PC-3 (cell line): ENCODE measurements around the gene NENF. TPM values are rescaled to one million over a fixed set of nuclear protein-coding genes. Genes with fewer than 3 reads are reported as not detected.

Experiments
- ATAC-seq: fragments of 200-7000 bp; cut with Tn5 transposase; 2 replicates; pipeline ENCODE4 v1.9.1; 2020; ENCODE audit warnings: mild to moderate bottlenecking, moderate library complexity
- BruUV-seq: library from RNA; stranded (reverse); fragments of 400-500 nt; replicated peaks from 2 replicates; lab custom pipeline; 2021; lab: Mats Ljungman, UMichigan
- CTCF ChIA-PET: fragments of 300-600 bp; sonication (Branson Sonifier 250); formaldehyde crosslinking; loops from one replicate; lab custom pipeline; 2022; ENCODE audit warnings: antibody characterized with exemption; lab: Charles Lee
- POLR2A ChIA-PET: fragments of 300-600 bp; sonication (Branson Sonifier 250); formaldehyde crosslinking; loops from one replicate; lab custom pipeline; 2022; ENCODE audit warnings: antibody characterized with exemption; ENCODE audit not compliant: unreplicated experiment; lab: Charles Lee
- DNase-seq: peaks from one replicate; pipeline ENCODE4 v3.0.0-alpha.2; 2015
- H2AFZ ChIP-seq: fragments of 300-600 bp; sonication (generic); 2 replicates; pipeline ENCODE4 v1.6.0; 2016; ENCODE audit warnings: antibody characterized with exemption, low read length
- H3F3A ChIP-seq: fragments of 300-600 bp; sonication (generic); one replicate; pipeline ENCODE4 v1.6.0; 2017; ENCODE audit warnings: antibody characterized with exemption, low read length, control low read depth, mild to moderate bottlenecking; ENCODE audit not compliant: unreplicated experiment
- H3K27ac ChIP-seq: fragments of 300-600 bp; sonication (generic); 2 replicates; pipeline ENCODE4 v1.5.1; 2016; ENCODE audit warnings: mild to moderate bottlenecking, low read length
- H3K27me3 ChIP-seq: fragments of 300-600 bp; sonication (generic); 2 replicates; pipeline ENCODE4 v1.6.1; 2016; ENCODE audit warnings: low read length, mixed read lengths
- H3K36me3 ChIP-seq: fragments of 300-600 bp; sonication (generic); 2 replicates; pipeline ENCODE4 v1.6.1; 2016; ENCODE audit warnings: low read depth, mixed run types, low read length, mixed read lengths
- H3K4me1 ChIP-seq: fragments of 300-600 bp; sonication (generic); 2 replicates; pipeline ENCODE4 v1.5.1; 2016; ENCODE audit warnings: low read length; ENCODE audit not compliant: insufficient read depth
- H3K4me2 ChIP-seq: fragments of 300-600 bp; sonication (generic); 2 replicates; pipeline ENCODE4 v1.6.0; 2016; ENCODE audit warnings: low read length
- H3K4me3 ChIP-seq: fragments of 300-600 bp; sonication (generic); 2 replicates; pipeline ENCODE4 v1.5.1; 2016; ENCODE audit warnings: mild to moderate bottlenecking, low read length, mixed read lengths
- H3K79me2 ChIP-seq: fragments of 300-600 bp; sonication (generic); 2 replicates; pipeline ENCODE4 v1.6.1; 2017; ENCODE audit warnings: low read length, mixed read lengths
- H3K9ac ChIP-seq: fragments of 300-600 bp; sonication (generic); 2 replicates; pipeline ENCODE4 v1.6.0; 2016; ENCODE audit warnings: mild to moderate bottlenecking, low read length
- H3K9me2 ChIP-seq: fragments of 300-600 bp; sonication (generic); replicated peaks from 2 replicates; pipeline ENCODE4 v1.6.1; 2016; ENCODE audit warnings: mixed run types, low read length, mixed read lengths
- H3K9me3 ChIP-seq: fragments of 300-600 bp; sonication (generic); 2 replicates; pipeline ENCODE4 v1.6.1; 2016; ENCODE audit warnings: low read length, mixed read lengths
- H4K20me1 ChIP-seq: fragments of 300-600 bp; sonication (generic); 2 replicates; pipeline ENCODE4 v1.6.1; 2016; ENCODE audit warnings: low read length, mixed read lengths
- CTCF ChIP-seq: fragments of 300-600 bp; sonication (generic); conservative IDR thresholded peaks from 2 replicates; pipeline ENCODE4 v1.5.1; 2017; ENCODE audit warnings: antibody characterized with exemption, low read depth, mild to moderate bottlenecking, low read length
- EZH2 ChIP-seq: fragments of 300-600 bp; sonication (generic); IDR thresholded peaks from one replicate; pipeline ENCODE4 v1.6.1; 2017; ENCODE audit warnings: antibody characterized with exemption, mild to moderate bottlenecking, low read length; ENCODE audit not compliant: unreplicated experiment
- EZH2phosphoT487 ChIP-seq: fragments of 300-600 bp; sonication (generic); IDR thresholded peaks from 2 replicates; pipeline ENCODE4 v1.6.1; 2018; ENCODE audit warnings: mild to moderate bottlenecking, antibody characterized with exemption, low read length, borderline replicate concordance
- intact Hi-C: fragments of 100-400 bp; cut with micrococcal nuclease; formaldehyde crosslinking; loops from 2 replicates; pipeline ENCODE4 v1.9.0; 2023
- total RNA-seq: library from RNA; depleted of rRNA; stranded (reverse); fragments of >200 nt; gene quantifications from 2 replicates; pipeline ENCODE4 v1.2.3, GENCODE V29; 2014

The NENF gene
- total RNA-seq, 1 experiment from 2014 or later: 161 TPM

- CTCF ChIA-PET: interaction anchor here (0.7 to 0.9 kb wide), 2 partner anchors 84 to 127 kb away, joined by 6 read pairs; partner anchors contain the start of gene ATF3
- BruUV-seq: no TSS peak
- H3K27me3 ChIP-seq: no peaks in the 10 kb centered on the region
- H3K79me2 ChIP-seq: no peaks in the 10 kb centered on the region
- POLR2A ChIA-PET: interaction anchor here (0.6 to 1.5 kb wide), 3 partner anchors 11 to 379 kb away, joined by 3 to 11 read pairs (median 7); partner anchors contain the start of gene ATF3
- H3K36me3 ChIP-seq: no peaks in the 10 kb centered on the region
- intact Hi-C loops: no loop called here
- H2AFZ ChIP-seq: no peak overlapping the region
- H3F3A ChIP-seq: no peaks in the 10 kb centered on the region
- no peak overlapping the region; the same call in 1 of the 2 replicates for H3K4me2 ChIP-seq
- H3K4me1 ChIP-seq: peaks cover 56% of the 10 kb centered on the region
- no peaks in the 10 kb centered on the region for H3K9me3 ChIP-seq
- DNase-seq (no peak), ATAC-seq (no peak)
- H3K9ac ChIP-seq: peak overlapping the region; percentile 51
- no peak overlapping the region for H3K4me3 ChIP-seq
- H4K20me1 ChIP-seq: no peaks in the 10 kb centered on the region
- TF ChIP-seq EZH2 (no peak), CTCF (no peak), EZH2phosphoT487 (no peak)
- H3K9me2 ChIP-seq: no peaks in the 10 kb centered on the region
- H3K27ac ChIP-seq: peak overlapping the region; percentile 92
Measured at GRCh38 chr1:212481438-212481767, 48.7 kb downstream of the NENF start.

GRCh38 chr1:212482006-212482636, 49.4 kb downstream of the NENF start:
- peaks cover 63% of the 10 kb centered on the region for H3K4me1 ChIP-seq
- TF ChIP-seq EZH2phosphoT487 (no peak), CTCF (no peak), EZH2 (no peak)
- POLR2A ChIA-PET: interaction anchor here (0.6 to 1.5 kb wide), 3 partner anchors 12 to 379 kb away, joined by 3 to 11 read pairs (median 7); partner anchors contain the start of gene ATF3

More at GRCh38 chr1:212482006-212482636, 49.4 kb downstream of the NENF start:
- no peaks in the 10 kb centered on the region for H3K27me3 ChIP-seq
- H2AFZ ChIP-seq: no peak overlapping the region
- no peaks in the 10 kb centered on the region for H3K9me2 ChIP-seq
- H3F3A ChIP-seq: no peaks in the 10 kb centered on the region
- TSS peak; percentile 40 for BruUV-seq
- H3K27ac ChIP-seq: peak overlapping the region; percentile 92
- no peaks in the 10 kb centered on the region for H4K20me1 ChIP-seq
- no peaks in the 10 kb centered on the region for H3K9me3 ChIP-seq
- H3K4me2 ChIP-seq: peak overlapping the region; percentile 45
- no peaks in the 10 kb centered on the region for H3K36me3 ChIP-seq
- intact Hi-C loops: loop anchor here (1.0 kb wide), 1 partner anchor 114 kb away; no protein-coding TSS in a partner anchor
- H3K79me2 ChIP-seq: no peaks in the 10 kb centered on the region
- H3K4me3 ChIP-seq: no peak overlapping the region
- H3K9ac ChIP-seq: peak overlapping the region; percentile 51
- ATAC-seq (0 out of 2 replicates have a peak, but pooled peaks have one; percentile 0), DNase-seq (no peak)
- CTCF ChIA-PET: interaction anchor here (0.7 to 0.9 kb wide), 3 partner anchors 12 to 126 kb away, joined by 3 to 6 read pairs (median 6); partner anchors contain the start of gene ATF3
